ENCODE measurements around the gene PKIB.

- TF ChIP-seq CTCF (IDR thresholded peaks at IDR 0.05; ENCODE audit: low read depth, low read length, missing input control) (no peak), SP1 (IDR thresholded peaks at IDR 0.05) (no peak), REST (IDR thresholded peaks at IDR 0.05) (no peak), JUND (IDR thresholded peaks at IDR 0.05) (no peak), GABPA (IDR thresholded peaks at IDR 0.05 in 1 of 2, conservative IDR thresholded peaks at IDR 0.05 in 1 of 2) (no peak), YY1 (IDR thresholded peaks at IDR 0.05) (no peak), MAX (IDR thresholded peaks at IDR 0.05) (no peak), FOXA1 (IDR thresholded peaks at IDR 0.05) (no peak), EGR1 (IDR thresholded peaks at IDR 0.05; ENCODE audit: low read depth in 2 of 2) (no peak), RAD21 (IDR thresholded peaks at IDR 0.05) (no peak), ATF3 (IDR thresholded peaks at IDR 0.05) (no peak), RXRA (IDR thresholded peaks at IDR 0.05) (no peak), ZBTB33 (IDR thresholded peaks at IDR 0.05) (no peak)
Observed at GRCh38 chr6:122746688-122747087, 136.5 kb downstream of the PKIB start.
